ENCODE data around the gene TSEN2. TPM values are rescaled to one million over a fixed set of nuclear protein-coding genes. Genes with fewer than 3 reads are reported as not detected.

Gene TSEN2
- total and polyA plus RNA-seq, 8 donors: 10.7 to 43.0 (median 17.7) TPM

GRCh38 chr3:12566976-12567375, 82.7 kb downstream of the TSEN2 start:
- H3K4me3 ChIP-seq: no peak overlapping the region
- no peak for DNase-seq
- H3K4me1 ChIP-seq: peaks cover 0 to 28% (median 16%) of the 10 kb centered on the region in 4 donors
- H3K36me3 ChIP-seq: peaks cover 24 to 38% (median 35%) of the 10 kb centered on the region in 4 donors
- H3K27ac ChIP-seq: no peak overlapping the region
- intact Hi-C loops (cut with DNase I; ENCODE audit: low total_unique reads): no loop called here
- H3K9me3 ChIP-seq: peaks cover 0 to 12% (median 5%) of the 10 kb centered on the region in 4 donors
- TF ChIP-seq EP300 (IDR thresholded peaks at IDR 0.05): no peak
- no peak for TF ChIP-seq CTCF (IDR thresholded peaks at IDR 0.05)
- TF ChIP-seq POLR2A (IDR thresholded peaks at IDR 0.05): no peak
- TF ChIP-seq POLR2AphosphoS5 (IDR thresholded peaks at IDR 0.05): no peak
- H3K27me3 ChIP-seq: no peaks in the 10 kb centered on the region

- Histone ChIP-seq H3K36me3 (peaks cover 42 to 56% (median 53%) of the 10 kb centered on the region in 4 donors), H3K27me3 (no peaks in the 10 kb centered on the region), H3K4me1 (peaks cover 0 to 17% (median 5%) of the 10 kb centered on the region in 4 donors), H3K27ac (no peak overlapping the region), H3K9me3 (peaks cover 0 to 12% (median 5%) of the 10 kb centered on the region in 4 donors), H3K4me3 (no peak overlapping the region)
- intact Hi-C loops (cut with DNase I; ENCODE audit: low total_unique reads): no loop called here
- 73 to 87% (median 78%) methylated on average over 3 of the region's 3 CpGs for WGBS, 5 donors
- no peak for TF ChIP-seq CTCF (IDR thresholded peaks at IDR 0.05)
- TF ChIP-seq EP300 (IDR thresholded peaks at IDR 0.05): no peak
- no peak for TF ChIP-seq POLR2A (IDR thresholded peaks at IDR 0.05)
- no peak for TF ChIP-seq POLR2AphosphoS5 (IDR thresholded peaks at IDR 0.05)
- no peak for DNase-seq
These were observed 84.5 kb downstream of the TSEN2 start for GRCh38 chr3:12568747-12569146.

GRCh38 chr3:12569836-12570235, 85.6 kb downstream of the TSEN2 start:
- intact Hi-C loops (cut with DNase I; ENCODE audit: low total_unique reads): no loop called here
- peaks cover 0 to 12% (median 5%) of the 10 kb centered on the region in 4 donors for H3K9me3 ChIP-seq
- H3K4me1 ChIP-seq: peaks cover 0 to 20% (median 5%) of the 10 kb centered on the region in 4 donors
- DNase-seq: no peak
- no peak overlapping the region for H3K27ac ChIP-seq
- TF ChIP-seq POLR2A (IDR thresholded peaks at IDR 0.05) (no peak), POLR2AphosphoS5 (IDR thresholded peaks at IDR 0.05) (no peak), EP300 (IDR thresholded peaks at IDR 0.05) (no peak), CTCF (IDR thresholded peaks at IDR 0.05) (no peak)
- no peak overlapping the region for H3K4me3 ChIP-seq
- peaks cover 50 to 67% (median 63%) of the 10 kb centered on the region in 4 donors for H3K36me3 ChIP-seq
- H3K27me3 ChIP-seq: no peaks in the 10 kb centered on the region
- 82 to 89% (median 88%) methylated on average over 6 of the region's 6 CpGs for WGBS, 5 donors

GRCh38 chr3:12571986-12572385, 87.7 kb downstream of the TSEN2 start:
- TF ChIP-seq POLR2A (IDR thresholded peaks at IDR 0.05): no peak
- no peak for TF ChIP-seq POLR2AphosphoS5 (IDR thresholded peaks at IDR 0.05)
- TF ChIP-seq EP300 (IDR thresholded peaks at IDR 0.05): no peak
- no peak for TF ChIP-seq CTCF (IDR thresholded peaks at IDR 0.05)
- intact Hi-C loops (cut with DNase I; ENCODE audit: low total_unique reads): no loop called here
- DNase-seq: no peak
- 95 to 96% (median 95%) methylated on average over 11 of the region's 11 CpGs for WGBS, 5 donors
- H3K4me3 ChIP-seq: no peak overlapping the region
- H3K27ac ChIP-seq: no peak overlapping the region
- peaks cover 0 to 15% (median 5%) of the 10 kb centered on the region in 4 donors for H3K4me1 ChIP-seq
- H3K9me3 ChIP-seq: peaks cover 0 to under 1% (median 0%) of the 10 kb centered on the region in 4 donors
- no peaks in the 10 kb centered on the region for H3K27me3 ChIP-seq
- H3K36me3 ChIP-seq: peaks cover 69 to 85% (median 84%) of the 10 kb centered on the region in 4 donors

Data from stomach (tissue), 9 donors.